H1 (cell line): ENCODE measurements around the gene NUP107. TPM values are rescaled to one million over a fixed set of nuclear protein-coding genes. Genes with fewer than 3 reads are reported as not detected.

Experiments
- CTCF ChIA-PET: fragments of 300-600 bp; sonication (Branson Sonifier 250); formaldehyde crosslinking; loops from one replicate; lab custom pipeline; 2021; ENCODE audit not compliant: partially characterized antibody; lab: Charles Lee
- POLR2A ChIA-PET: fragments of 300-600 bp; sonication (Branson Sonifier 250); formaldehyde crosslinking; loops from one replicate; lab custom pipeline; 2021; ENCODE audit warnings: inconsistent platforms; ENCODE audit not compliant: partially characterized antibody; lab: Charles Lee
- DNase-seq, 2 experiments: peaks; one replicate each; pipeline versions ENCODE4 v3.0.0 to v3.0.0-alpha.2; 2010 to 2022; ENCODE audit warnings: low spot score in 2 of 2, low read depth in 1 of 2, mixed read lengths in 1 of 2
- FAIRE-seq: peaks from 2 replicates; lab custom pipeline; 2011; peaks lifted over from hg19 to GRCh38; lab: Jason Lieb, UNC
- H2AFZ ChIP-seq: 2 replicates; pipeline ENCODE4 v1.8.1; 2012; ENCODE audit warnings: low read length, inconsistent platforms
- H2AK5ac ChIP-seq: 2 replicates; pipeline ENCODE4 v1.6.1; 2013; ENCODE audit warnings: low read depth, low read length
- H2BK120ac ChIP-seq: replicated peaks from 2 replicates; pipeline ENCODE3; 2013; ENCODE audit warnings: low read depth, low read length, inconsistent platforms
- H2BK12ac ChIP-seq: 2 replicates; pipeline ENCODE4 v1.6.1; 2013; ENCODE audit warnings: low read depth, low read length
- H2BK15ac ChIP-seq: 2 replicates; pipeline ENCODE4 v1.6.1; 2013; ENCODE audit warnings: low read length
- H2BK20ac ChIP-seq: 2 replicates; pipeline ENCODE4 v1.6.1; 2013; ENCODE audit warnings: low read length
- H2BK5ac ChIP-seq: 2 replicates; pipeline ENCODE4 v1.6.1; 2013; ENCODE audit warnings: low read depth, low read length
- H3K14ac ChIP-seq: 2 replicates; pipeline ENCODE4 v1.6.1; 2013; ENCODE audit warnings: inconsistent platforms; ENCODE audit not compliant: insufficient read length
- H3K18ac ChIP-seq: 2 replicates; pipeline ENCODE4 v1.6.1; 2013; ENCODE audit warnings: low read length; ENCODE audit errors: extremely low read depth
- H3K23ac ChIP-seq: 2 replicates; pipeline ENCODE4 v1.6.1; 2013; ENCODE audit warnings: inconsistent platforms; ENCODE audit not compliant: insufficient read length
- H3K23me2 ChIP-seq: 2 replicates; pipeline ENCODE4 v1.6.1; 2013; ENCODE audit warnings: low read depth, low read length
- H3K27ac ChIP-seq: 2 replicates; pipeline ENCODE4 v1.6.1; 2011; ENCODE audit warnings: low read depth, low read length, inconsistent platforms
- H3K27me3 ChIP-seq, 4 experiments: replicated peaks in 1 of 4; 1 replicate in 1 of 4; 2 replicates in 3 of 4; pipeline versions ENCODE4 v1.6.1 to v1.8.1; 2011 to 2013; ENCODE audit warnings: low read length in 3 of 4, mild to moderate bottlenecking in 3 of 4, inconsistent platforms in 2 of 4, mixed read lengths in 2 of 4, moderate library complexity in 1 of 4; ENCODE audit not compliant: control insufficient read depth in 3 of 4, insufficient read depth in 3 of 4; ENCODE audit errors: extremely low read depth in 1 of 4
- H3K36me3 ChIP-seq, 4 experiments: 2 replicates each; pipeline versions ENCODE4 v1.6.1 to v1.8.1; 2011 to 2013; ENCODE audit warnings: mild to moderate bottlenecking in 4 of 4, low read length in 3 of 4, moderate library complexity in 2 of 4, control low read depth in 1 of 4, inconsistent platforms in 1 of 4; ENCODE audit not compliant: insufficient read depth in 4 of 4, control insufficient read depth in 2 of 4
- H3K4ac ChIP-seq: replicated peaks from 2 replicates; pipeline ENCODE3; 2013; ENCODE audit warnings: low read length, low read depth, mixed read lengths, inconsistent platforms; ENCODE audit not compliant: insufficient read length
- H3K4me1 ChIP-seq, 4 experiments: replicated peaks in 1 of 4; 1 replicate in 1 of 4; 2 replicates in 3 of 4; pipeline versions ENCODE4 v1.6.1 to v1.8.1; 2011 to 2013; ENCODE audit warnings: low read length in 3 of 4, inconsistent platforms in 2 of 4, mixed read lengths in 1 of 4; ENCODE audit not compliant: insufficient read depth in 4 of 4, control insufficient read depth in 3 of 4
- H3K4me2 ChIP-seq, 2 experiments: 2 replicates each; pipeline versions ENCODE4 v1.6.1 to v1.8.1; 2011 to 2013; ENCODE audit warnings: low read depth in 2 of 2, low read length in 2 of 2, control low read depth in 1 of 2, inconsistent platforms in 1 of 2, mild to moderate bottlenecking in 1 of 2; ENCODE audit not compliant: insufficient read depth in 1 of 2
- H3K4me3 ChIP-seq, 4 experiments: fragments of 200-600, 300-600 bp in 1 of 4; sonication (generic), shearing (Covaris generic), sonication (Bioruptor Twin) in 1 of 4; 2 replicates each; pipeline versions ENCODE4 v1.5.1 to v1.8.1; 2011 to 2016; ENCODE audit warnings: low read length in 4 of 4, low read depth in 3 of 4, control low read depth in 2 of 4, inconsistent platforms in 2 of 4, mild to moderate bottlenecking in 2 of 4, mixed read lengths in 1 of 4, moderate library complexity in 1 of 4; ENCODE audit not compliant: insufficient read depth in 2 of 4; ENCODE audit errors: extremely low read depth in 1 of 4
- H3K56ac ChIP-seq: replicated peaks from 2 replicates; pipeline ENCODE3; 2013; ENCODE audit warnings: low read depth, mild to moderate bottlenecking, mixed read lengths, low read length, inconsistent platforms; ENCODE audit not compliant: insufficient read length
- H3K79me1 ChIP-seq: 2 replicates; pipeline ENCODE4 v1.6.1; 2013; ENCODE audit warnings: low read depth, low read length, control low read depth
- H3K79me2 ChIP-seq, 2 experiments: 2 replicates each; pipeline versions ENCODE4 v1.6.1 to v1.8.1; 2012 to 2013; ENCODE audit warnings: low read length in 2 of 2, mild to moderate bottlenecking in 2 of 2, inconsistent platforms in 1 of 2; ENCODE audit not compliant: insufficient read depth in 2 of 2, control insufficient read depth in 1 of 2
- H3K9ac ChIP-seq, 4 experiments: replicated peaks in 1 of 4; 1 replicate in 1 of 4; 2 replicates in 3 of 4; pipeline versions ENCODE4 v1.6.1 to v1.8.1; 2011 to 2013; ENCODE audit warnings: low read depth in 3 of 4, low read length in 3 of 4, control low read depth in 2 of 4, mild to moderate bottlenecking in 2 of 4, moderate library complexity in 2 of 4, inconsistent platforms in 1 of 4; ENCODE audit errors: extremely low read depth in 1 of 4
- H3K9me3 ChIP-seq, 2 experiments: 2 replicates each; pipeline versions ENCODE4 v1.6.1 to v1.8.1; 2012 to 2013; ENCODE audit warnings: mild to moderate bottlenecking in 2 of 2, moderate library complexity in 2 of 2, control low read depth in 1 of 2, inconsistent platforms in 1 of 2, low read depth in 1 of 2, low read length in 1 of 2, mixed read lengths in 1 of 2; ENCODE audit not compliant: insufficient read depth in 2 of 2
- H4K20me1 ChIP-seq, 2 experiments: replicated peaks in 1 of 2; 2 replicates each; pipeline versions ENCODE3 to v1.8.1; 2011 to 2013; ENCODE audit warnings: inconsistent platforms in 2 of 2, low read length in 2 of 2, mild to moderate bottlenecking in 1 of 2; ENCODE audit not compliant: insufficient read depth in 2 of 2, control insufficient read depth in 1 of 2
- H4K5ac ChIP-seq: 2 replicates; pipeline ENCODE4 v1.6.1; 2013; ENCODE audit warnings: low read length, low read depth, mixed read lengths, inconsistent platforms; ENCODE audit not compliant: insufficient read length
- H4K8ac ChIP-seq: 2 replicates; pipeline ENCODE4 v1.8.0; 2013; ENCODE audit warnings: mild to moderate bottlenecking, moderate library complexity, low read length, inconsistent platforms; ENCODE audit not compliant: insufficient read depth; ENCODE audit errors: extremely low read depth
- H4K91ac ChIP-seq: replicated peaks from 2 replicates; pipeline ENCODE3; 2013; ENCODE audit warnings: low read length, mixed read lengths, inconsistent platforms; ENCODE audit not compliant: insufficient read length
- CHD2 ChIP-seq: IDR thresholded peaks from 2 replicates; pipeline ENCODE4 v1.6.1; 2012; ENCODE audit warnings: low read length, improper control_type of control experiment
- JUN ChIP-seq: IDR thresholded peaks from 2 replicates; pipeline ENCODE4 v1.6.1; 2011; ENCODE audit warnings: low read depth, mild to moderate bottlenecking, improper control_type of control experiment, low read length
- MAX ChIP-seq: IDR thresholded peaks from 2 replicates; pipeline ENCODE4 v1.6.1; 2012; ENCODE audit warnings: inconsistent platforms
- PHF8 ChIP-seq: fragments of 200-600 bp; sonication (generic); conservative IDR thresholded peaks from 2 replicates; pipeline ENCODE4 v1.7.1; 2012; ENCODE audit warnings: low read depth, mild to moderate bottlenecking, inconsistent platforms, low read length, moderate library complexity
- SIN3A ChIP-seq, 2 experiments: IDR thresholded peaks in 1 of 2; conservative IDR thresholded peaks in 1 of 2; 2 replicates each; pipeline ENCODE4 v1.6.1; 2011 to 2012; ENCODE audit warnings: low read length in 2 of 2, improper control_type of control experiment in 1 of 2, low read depth in 1 of 2, mild to moderate bottlenecking in 1 of 2
- WGBS, 2 experiments: shearing (Covaris generic) in 1 of 2; methylation state at CpG; one replicate each; pipeline versions ENCODE4 v1.1.6 to v1.1.7; 2013 to 2015; ENCODE audit warnings: low lambda C conversion rate in 2 of 2, mixed read lengths in 2 of 2, inconsistent platforms in 1 of 2, low coverage in 1 of 2, missing lambda C conversion rate in 1 of 2; ENCODE audit not compliant: insufficient replicate concordance in 2 of 2, insufficient coverage in 1 of 2, insufficient read length in 1 of 2; ENCODE audit errors: extremely low coverage in 1 of 2, missing lambda C conversion rate in 1 of 2; 5-methylcytosine and 5-hydroxymethylcytosine counted together
- polyA plus RNA-seq, 7 experiments: library from polyadenylated mRNA; depleted of rRNA in 3 of 7; stranded (reverse) in 5 of 7; unstranded in 2 of 7; fragments of >200 nt in 5 of 7; fragments of 200-250 nt in 2 of 7; gene quantifications; 1 replicate in 5 of 7; 2 replicates in 1 of 7; 4 replicates in 1 of 7; pipeline versions ENCODE4 v1.2.1 to v1.2.3, GENCODE V29; 2011 to 2013; ENCODE audit warnings: missing spikeins in 2 of 7, mixed read lengths in 2 of 7
- total RNA-seq: library from RNA; stranded (reverse); fragmentation: NEBNext Ultra II Directional; extraction: Animal tissue kit (Norgen Biotek cat#: 25700); gene quantifications from 2 replicates; pipeline ENCODE4 v1.2.1, GENCODE V29; 2021

The NUP107 gene
- total and polyA plus RNA-seq, 2 of the 8 experiments (the other 6 are each of a cell fraction or from before 2014, with no cell fraction given), result 46.1 to 141 TPM

DNA sequence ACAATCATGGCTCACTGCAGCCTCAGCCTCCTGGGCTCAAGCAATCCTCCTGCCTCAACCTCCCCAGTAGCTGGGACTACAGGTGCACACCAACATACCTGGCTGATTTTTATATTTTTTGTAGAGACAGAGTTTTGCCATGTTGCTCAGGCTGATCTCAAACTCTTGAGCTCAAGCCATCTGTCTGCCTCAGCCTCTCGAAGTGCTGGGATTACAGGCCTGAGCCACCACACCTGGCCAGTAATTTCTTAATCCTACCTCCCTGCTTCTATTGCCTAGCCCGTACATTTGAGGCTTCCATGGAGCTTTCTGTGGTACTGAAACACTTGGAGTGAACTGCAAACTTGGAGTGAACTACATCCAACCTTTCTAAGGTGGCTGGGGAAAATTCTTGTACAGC is 79.9 kb downstream of the NUP107 start:
- Histone ChIP-seq H3K56ac (no peak overlapping the region), H3K4me2 (no peak overlapping the region), H3K27ac (no peak overlapping the region), H2AK5ac (no peak overlapping the region), H3K79me2 (no peaks in the 10 kb centered on the region), H3K14ac (no peak overlapping the region), H3K23me2 (no peaks in the 10 kb centered on the region), H2BK12ac (no peak overlapping the region), H2BK120ac (no peak overlapping the region), H3K27me3 (no peaks in the 10 kb centered on the region), H3K36me3 (peaks cover 0 to 12% (median under 1%) of the 10 kb centered on the region in 4 experiments; a peak in 2 of 8 replicates), H3K4ac (no peak overlapping the region), H4K5ac (no peak overlapping the region), H2BK5ac (no peak overlapping the region), H3K79me1 (no peaks in the 10 kb centered on the region), H2BK20ac (no peak overlapping the region), H4K91ac (no peak overlapping the region), H3K18ac (no peak overlapping the region), H4K8ac (no peak overlapping the region), H4K20me1 (peaks cover 0 to 2% of the 10 kb centered on the region in 2 experiments), H3K9me3 (no peaks in the 10 kb centered on the region), H3K23ac (no peak overlapping the region), H3K4me3 (no peak overlapping the region), H3K9ac (no peak overlapping the region), H2AFZ (no peak overlapping the region), H2BK15ac (no peak overlapping the region), H3K4me1 (no peaks in the 10 kb centered on the region)
- 90% methylated on average over 2 of the region's 2 CpGs; no CpG with 5 or more reads in 1 of the 2 experiments for WGBS, 2 experiments
- ChIA-PET POLR2A (interaction anchor here (0.5 to 1.1 kb wide), 3 partner anchors 9 to 46 kb away, joined by 3 to 4 read pairs (median 3); no protein-coding TSS in a partner anchor), CTCF (no interaction called here)
- DNase-seq, result no peak
- TF ChIP-seq SIN3A (conservative IDR thresholded peaks at IDR 0.05 in 1 of 2, IDR thresholded peaks at IDR 0.05 in 1 of 2; ENCODE audit: low read depth in 1 of 2, low read length in 2 of 2) (no peak), MAX (no peak), PHF8 (no peak), CHD2 (no peak), JUN (no peak)
- no peak for FAIRE-seq
